ENCODE results near the gene WWC1.
"Not testable (repeated sequence)": the region's sequence is repeated elsewhere in the genome, so short reads cannot be mapped to it uniquely, and the experiment has no call there.

Gene WWC1

DNA sequence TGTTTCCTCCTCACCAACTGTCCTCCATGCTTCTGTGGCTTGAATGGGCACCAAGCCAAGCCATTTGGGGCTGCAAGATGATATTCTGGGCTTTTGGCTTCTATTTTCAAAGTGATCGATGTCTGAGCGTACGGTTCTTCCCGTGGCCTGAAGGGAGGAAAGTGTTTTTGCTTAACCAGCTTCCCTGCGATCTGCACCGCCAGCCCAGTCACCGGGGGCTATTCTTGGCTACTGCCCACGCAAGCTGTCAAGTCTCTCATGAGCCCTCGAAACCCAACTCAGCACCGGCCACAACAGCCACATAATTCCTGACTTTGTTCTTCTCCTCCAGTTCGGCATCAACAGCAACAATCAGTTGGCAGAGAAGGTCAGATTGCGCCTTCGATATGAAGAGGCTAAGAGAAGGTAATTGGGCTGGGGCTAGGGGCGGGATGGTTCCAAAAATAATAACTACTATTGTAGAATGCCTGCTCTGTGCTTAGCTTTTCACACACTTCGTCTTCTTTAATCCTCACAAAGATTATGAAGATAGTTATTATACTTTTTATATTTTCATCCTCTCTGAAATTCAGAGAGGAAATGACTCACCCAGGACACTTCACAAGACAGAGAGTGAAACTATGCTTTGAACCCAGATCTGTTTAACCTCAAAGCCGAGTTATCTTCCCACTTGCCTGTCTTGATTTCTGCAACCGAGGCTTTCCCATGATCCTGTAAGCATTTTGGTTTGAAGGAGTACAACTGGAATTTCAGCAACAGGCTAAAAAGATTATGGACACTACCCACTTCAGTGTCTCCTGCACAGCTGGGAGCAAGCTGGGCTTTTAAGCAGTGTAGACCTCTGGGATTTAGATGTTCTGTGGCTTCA is 118.4 kb downstream of the WWC1 start:
- peak; percentile 14 to 18 for DNase-seq (ENCODE audit: low read depth in 2 of 2)

DNA sequence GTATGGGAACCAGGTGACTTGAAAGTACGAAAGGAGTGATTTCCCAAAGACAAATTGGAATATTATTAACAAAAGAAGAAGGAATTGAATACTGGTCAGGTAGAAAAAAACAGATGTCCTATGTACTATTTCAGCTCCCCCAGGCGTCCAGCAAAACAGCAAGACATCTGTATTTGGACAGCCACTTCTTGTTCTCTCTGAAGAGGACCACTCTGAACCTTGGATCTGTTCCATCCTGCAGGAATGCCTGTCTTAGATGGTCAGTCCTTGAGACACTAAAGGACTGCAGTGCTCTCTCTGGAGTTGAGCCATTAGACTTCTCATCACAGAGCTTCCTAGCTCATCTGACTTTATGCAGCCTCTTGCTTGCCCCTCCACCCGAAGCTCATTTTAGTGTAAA is 120.4 kb downstream of the WWC1 start:
- no peak for DNase-seq (ENCODE audit: low read depth in 2 of 2)

DNA sequence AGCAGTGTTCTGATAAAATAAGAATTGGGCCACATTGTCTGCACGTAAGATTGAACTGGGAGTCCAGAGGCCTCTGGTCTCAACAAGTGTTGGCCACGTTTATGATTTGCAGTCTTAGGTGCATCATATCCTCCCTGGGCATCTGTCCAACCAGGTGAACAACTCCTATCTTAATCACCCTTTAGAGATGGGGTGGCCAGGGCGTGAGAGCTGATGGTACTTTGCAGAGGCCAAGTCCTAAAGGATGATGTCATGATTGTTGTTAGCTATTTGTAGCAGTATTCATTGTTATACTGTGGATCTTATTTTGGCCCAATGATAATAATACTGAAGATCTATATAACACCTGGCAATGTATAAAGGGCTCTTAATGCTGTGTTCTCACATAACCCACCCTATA is 121.6 kb downstream of the WWC1 start:
- DNase-seq (ENCODE audit: low read depth in 2 of 2): no peak

DNA sequence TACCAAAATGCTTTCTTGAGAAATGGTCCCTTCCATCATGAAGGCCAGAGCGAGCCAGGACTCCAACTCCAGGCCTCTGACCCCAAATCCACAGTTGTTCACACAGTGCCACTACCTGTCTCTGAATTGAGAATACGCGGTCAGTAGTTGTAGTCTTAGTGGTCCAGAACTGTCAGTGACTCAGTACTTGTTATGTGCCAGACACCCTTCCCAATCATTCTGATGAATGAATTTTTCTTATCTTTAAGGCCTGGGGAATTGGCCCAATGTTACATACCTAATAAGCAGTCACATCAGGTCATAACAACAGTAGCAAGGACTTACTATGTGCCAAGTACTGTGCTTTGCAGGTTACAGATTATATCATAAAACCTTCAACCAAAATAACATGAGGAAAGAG is 122.2 kb downstream of the WWC1 start:
- no peak for DNase-seq (ENCODE audit: low read depth in 2 of 2)

DNA sequence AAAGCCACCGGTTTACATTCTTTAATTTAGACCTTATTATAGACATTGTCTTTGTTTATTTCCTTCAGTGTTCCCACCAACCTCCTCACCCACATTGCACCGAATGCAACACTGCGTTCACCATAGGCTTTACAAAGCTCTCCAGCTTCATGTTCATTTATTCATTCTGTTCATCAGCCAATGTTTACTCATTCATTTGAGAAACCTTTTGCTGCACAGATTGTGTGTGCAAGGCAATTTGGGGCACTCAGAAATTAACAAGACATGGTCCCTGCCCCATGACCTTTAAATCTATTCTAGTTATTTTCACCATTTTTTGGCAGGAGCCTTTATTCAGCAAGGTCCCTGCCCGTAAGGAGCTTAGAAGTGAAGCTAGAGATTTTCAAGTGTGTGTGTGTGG is 124.0 kb downstream of the WWC1 start:
- DNase-seq (ENCODE audit: low read depth in 2 of 2): no peak

DNA sequence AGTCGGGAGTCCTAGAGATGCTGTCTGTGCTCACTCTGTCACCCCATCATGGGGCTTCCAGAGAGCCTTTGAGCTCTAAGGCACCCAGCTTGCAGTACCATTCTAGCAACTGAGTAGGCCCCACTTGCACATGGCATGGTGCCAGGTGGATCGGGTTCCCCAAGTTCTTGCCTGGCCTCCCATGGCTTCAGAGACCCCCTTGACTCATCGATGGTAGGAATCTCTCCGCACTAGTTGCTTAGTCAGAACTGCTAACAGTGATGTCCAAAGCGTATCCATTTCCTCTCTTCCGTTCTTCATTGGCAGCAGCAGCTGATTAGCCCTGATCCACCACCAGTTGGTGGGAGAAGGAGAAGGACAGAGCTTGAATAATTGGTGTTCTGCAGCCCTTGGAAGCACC is 124.5 kb downstream of the WWC1 start:
- DNase-seq (ENCODE audit: low read depth in 2 of 2): no peak

DNA sequence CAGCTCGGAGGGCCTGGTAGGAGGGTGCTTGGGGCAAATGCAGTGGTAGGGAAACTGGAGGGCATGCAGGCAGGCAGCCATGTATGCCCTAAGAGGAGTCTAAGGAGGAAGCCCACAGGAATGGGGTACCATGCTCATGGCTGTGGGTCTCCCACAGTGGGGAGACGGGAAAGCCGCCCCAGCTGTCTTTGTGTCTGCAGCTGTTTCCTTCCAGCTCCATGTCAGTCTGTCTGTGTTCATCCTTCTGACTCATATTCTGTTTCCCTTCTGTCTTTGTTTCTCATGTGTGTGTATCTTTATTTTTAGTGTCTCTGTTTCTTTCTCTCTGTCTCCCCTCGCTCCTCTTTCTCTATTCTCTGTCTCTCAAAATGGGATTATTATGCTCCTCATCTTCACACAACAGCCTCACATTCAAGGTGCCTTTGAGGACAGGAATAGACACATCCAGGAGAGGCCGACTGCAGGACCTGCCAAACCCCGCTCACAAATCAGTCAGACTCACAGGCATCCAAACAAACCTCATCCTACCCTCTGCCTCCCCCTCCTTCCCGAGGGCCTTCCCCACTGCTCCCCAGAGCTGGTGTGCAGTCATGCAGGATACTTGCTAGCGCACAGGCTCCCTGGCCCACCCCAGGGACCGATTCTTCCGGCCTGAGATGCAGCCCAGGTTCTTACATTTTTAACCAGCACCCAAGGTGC is 126.4 kb downstream of the WWC1 start:
- no peak for DNase-seq (ENCODE audit: low read depth in 2 of 2)

DNA sequence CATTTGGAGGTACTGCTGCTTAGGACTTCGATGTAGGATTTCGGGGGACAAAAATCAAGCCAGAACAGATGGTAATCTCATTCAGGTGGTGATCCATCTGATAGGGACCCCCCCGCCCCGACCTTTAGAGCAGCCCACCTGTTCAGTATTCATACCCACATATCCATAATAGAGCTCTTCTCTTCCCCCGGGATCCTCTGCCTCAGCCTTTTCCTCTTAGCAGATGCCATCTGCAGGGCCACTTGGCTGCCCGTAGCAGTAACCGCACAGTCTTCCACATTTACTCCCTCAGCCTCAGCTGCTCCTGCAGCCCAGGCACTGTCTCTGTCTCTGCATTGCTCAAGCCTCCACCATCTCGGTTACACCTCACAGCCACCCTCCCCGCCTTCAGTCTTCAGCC is 129.0 kb downstream of the WWC1 start:
- DNase-seq (ENCODE audit: low read depth in 2 of 2): no peak

DNA sequence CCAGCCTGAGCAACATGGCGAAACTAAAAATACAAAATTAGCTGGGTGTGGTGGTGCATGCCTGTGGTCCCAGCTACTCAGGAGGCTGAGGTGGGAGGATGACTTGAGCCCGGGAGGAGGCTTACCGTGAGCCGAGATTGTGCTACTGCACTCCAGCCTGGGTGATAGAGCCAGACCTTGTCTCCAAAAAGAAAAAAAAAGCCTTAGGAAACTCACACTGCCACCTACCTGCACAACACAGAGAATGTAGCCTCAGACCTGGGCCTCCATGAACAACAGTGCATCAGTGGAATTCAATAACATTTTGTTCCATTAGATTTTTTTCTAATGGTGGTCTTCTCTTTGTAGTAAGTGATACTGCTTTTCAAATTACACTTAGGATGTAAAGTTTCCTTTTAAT is 131.0 kb downstream of the WWC1 start:
- no peak for DNase-seq (ENCODE audit: low read depth in 2 of 2)

DNA sequence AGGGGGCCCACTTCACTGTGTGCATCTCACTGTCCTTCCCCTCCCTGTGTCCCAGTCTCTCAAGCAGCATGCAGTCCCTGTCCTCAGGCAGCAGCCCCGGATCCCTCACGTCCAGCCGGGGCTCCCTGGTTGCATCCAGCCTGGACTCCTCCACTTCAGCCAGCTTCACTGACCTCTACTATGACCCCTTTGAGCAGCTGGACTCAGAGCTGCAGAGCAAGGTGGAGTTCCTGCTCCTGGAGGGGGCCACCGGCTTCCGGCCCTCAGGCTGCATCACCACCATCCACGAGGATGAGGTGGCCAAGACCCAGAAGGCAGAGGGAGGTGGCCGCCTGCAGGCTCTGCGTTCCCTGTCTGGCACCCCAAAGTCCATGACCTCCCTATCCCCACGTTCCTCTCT is 132.0 kb downstream of the WWC1 start:
- DNase-seq (ENCODE audit: low read depth in 2 of 2): no peak

DNA sequence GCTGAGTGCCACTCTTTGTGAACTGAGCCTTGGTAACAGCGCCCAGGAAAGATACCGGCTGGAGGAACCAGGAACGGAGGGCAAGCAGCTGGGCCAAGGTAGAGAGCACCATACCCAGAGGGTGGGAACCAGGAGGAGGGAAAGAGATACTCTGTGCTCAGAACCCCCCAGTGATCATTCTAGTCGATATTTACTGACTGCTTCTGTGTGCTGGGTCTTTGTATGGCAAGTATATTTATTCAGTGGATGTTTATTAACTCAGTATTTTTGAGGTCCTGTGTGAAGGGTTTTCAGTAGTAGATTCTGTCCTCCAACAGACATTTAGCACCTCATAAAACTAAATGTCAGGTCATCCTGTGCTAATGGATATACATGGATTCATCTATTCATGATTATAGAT is 132.5 kb downstream of the WWC1 start:
- no peak for DNase-seq (ENCODE audit: low read depth in 2 of 2)

DNA sequence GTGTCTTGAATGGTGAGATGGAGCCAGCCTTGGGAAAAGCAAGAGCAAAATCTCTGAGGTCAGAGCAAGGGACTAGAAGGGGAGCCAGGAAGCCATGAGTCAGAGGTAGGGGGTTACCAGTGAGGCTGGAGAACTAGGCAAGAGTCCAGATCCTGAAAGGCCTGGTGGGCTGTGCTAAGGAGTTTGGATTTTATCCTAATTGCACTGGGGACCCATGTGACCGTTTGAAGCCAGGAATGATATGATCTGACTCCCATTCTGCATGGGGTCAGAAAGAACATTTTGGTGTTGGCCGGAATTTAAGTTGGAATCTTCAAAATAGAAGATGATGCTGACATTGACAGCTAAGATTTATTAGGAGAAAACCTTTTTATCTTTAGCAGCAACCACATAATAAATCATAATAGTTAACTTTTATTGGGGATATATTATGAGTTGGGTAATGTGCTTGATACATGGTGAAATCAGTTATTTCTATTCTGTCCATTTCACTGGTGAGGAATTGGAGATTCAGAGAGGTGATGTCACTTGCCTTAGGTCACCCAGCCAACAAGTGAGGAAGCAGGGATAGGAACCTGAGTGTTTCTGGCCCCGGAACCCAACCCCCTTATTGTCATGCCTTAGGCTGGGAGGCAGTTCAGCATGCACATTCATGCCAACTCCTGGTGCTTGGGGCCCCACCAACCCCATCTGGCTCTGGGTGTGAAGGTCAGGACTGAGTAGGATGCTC is 133.3 kb downstream of the WWC1 start:
- no peak for DNase-seq (ENCODE audit: low read depth in 2 of 2)

DNA sequence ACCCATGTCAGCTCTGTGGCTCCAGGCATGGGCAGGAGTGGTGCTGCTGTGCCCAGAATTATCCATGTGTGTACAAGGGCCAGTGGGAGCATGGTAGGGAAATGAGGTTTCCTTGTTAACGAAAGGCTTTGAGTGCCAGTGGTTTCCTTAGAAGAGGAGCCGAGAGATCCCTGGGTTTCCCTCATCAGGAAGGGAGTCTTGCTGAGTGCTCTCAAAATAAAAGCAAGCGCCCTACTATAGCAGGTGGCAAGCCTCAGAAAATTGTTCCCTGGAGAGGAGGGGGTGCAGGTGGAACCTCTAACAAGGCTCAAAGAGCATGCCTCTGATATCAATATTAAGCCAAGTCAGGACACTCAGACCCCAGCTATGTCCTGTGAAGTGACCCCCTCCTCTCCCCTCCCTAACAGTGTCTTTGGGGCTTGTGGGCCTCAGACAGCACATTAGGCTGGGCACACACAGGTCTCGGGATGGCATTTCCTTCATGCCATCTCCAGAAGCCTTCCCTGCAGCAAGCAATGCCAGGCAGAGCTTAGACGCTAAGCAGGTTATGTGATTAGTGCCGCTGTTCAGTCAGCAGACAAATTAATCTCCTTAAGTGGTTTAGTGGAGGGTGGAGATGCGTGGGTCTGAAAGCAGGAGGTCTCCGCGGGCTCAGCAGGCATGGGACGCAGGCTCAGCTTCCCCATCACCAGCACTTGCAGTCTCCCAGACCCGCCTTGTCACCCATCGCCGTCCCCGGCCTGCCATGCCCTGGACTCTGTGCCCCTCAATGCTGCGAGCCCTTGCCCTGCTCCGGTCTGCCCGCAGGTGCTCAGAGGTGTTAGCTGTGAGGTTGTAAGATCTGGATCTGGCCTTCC is 134.8 kb downstream of the WWC1 start:
- no peak for DNase-seq (ENCODE audit: low read depth in 2 of 2)

DNA sequence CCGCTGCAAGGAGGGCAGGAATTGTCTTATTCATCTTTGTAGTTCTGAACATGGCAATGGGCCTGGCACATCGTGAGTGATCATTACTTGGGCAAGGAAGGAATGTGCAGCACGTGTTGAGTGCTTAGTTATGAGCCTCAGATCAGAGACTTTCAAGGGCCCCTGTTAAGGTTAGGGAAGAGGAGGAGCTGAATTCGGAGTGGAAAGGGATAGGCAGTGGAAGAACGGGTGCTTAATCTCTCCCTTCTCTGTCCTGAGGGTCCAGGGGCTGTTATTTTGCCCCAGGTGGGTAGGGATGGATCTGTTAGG is 135.4 kb downstream of the WWC1 start:
- DNase-seq (ENCODE audit: low read depth in 2 of 2): no peak

DNA sequence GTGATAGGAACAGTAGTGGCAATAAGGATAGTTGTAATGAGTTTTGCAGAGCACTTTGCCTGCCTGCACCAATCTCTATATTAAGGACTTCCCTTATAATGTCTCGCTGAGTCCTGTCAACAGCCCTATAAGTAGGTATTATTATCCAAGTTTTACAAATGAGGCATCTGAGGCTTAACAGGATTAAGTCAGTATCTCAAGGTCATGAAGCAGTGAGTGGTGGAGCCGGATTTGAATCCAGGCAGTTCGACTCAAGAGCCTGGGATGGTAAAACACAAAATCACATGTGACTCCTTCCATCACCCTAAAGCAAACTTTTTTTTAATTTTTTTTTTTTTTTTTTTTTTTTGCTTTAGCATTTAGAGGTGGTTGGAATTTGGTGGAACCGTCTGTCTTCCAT is 135.8 kb downstream of the WWC1 start:
- no peak for DNase-seq (ENCODE audit: low read depth in 2 of 2)

DNA sequence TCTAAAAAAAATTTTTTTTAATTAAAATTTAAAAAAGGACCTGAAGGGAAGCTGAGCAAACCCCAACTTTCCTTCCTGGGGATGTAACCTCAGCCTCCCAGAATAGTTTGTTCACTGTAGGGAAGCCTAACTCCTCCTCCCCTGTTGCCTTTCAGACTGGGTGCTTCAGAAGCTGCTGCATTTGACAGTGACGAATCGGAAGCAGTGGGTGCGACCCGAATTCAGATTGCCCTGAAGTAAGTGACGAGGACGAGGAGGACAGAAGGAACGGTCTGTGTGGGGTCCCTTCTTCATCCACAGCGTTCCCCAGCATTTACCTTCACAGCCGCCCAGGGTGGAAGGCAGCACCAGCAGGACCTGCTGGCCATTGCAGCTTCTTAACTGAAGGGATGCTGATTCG is 137.1 kb downstream of the WWC1 start:
- no peak for DNase-seq (ENCODE audit: low read depth in 2 of 2)

DNA sequence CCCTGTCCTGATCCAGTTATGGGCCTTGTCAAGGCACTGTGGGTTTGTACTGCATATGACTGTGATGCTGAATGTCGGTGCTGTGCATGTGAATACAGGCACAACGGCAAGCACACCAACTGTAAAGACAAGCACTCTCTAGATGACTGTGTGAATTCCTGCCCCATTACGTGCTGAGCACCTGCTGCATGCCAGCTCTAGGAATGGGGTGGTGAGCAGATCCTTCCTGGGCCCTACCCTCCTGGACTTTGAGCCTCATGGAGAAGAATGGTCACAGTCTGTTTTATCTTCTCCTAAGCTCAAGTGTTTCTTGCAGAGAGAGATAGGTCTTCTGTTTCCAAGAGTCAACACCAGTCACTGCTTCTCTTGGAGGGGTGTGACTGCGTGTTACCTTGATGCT is 138.9 kb downstream of the WWC1 start:
- no peak for DNase-seq (ENCODE audit: low read depth in 2 of 2)

DNA sequence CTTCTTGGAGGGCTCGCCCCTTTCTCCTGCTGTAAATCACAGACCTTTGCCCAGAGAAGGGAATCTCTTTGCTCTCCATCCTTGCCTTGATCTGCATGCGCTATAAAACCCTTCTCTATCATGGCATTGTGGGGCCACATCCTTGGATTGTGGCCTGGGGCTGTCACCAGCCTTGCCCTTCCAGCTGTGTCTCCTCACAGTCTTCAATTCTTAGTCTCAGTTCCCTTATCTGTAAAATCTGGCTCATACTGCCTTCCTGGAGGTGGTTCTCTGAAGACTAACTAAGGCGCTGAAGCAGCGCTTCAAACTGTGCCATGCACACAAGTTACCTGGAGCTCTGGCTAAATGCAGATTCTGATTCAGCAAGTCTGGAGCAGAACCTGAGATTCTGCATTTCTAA is 141.5 kb downstream of the WWC1 start:
- DNase-seq (ENCODE audit: low read depth in 2 of 2): no peak

DNA sequence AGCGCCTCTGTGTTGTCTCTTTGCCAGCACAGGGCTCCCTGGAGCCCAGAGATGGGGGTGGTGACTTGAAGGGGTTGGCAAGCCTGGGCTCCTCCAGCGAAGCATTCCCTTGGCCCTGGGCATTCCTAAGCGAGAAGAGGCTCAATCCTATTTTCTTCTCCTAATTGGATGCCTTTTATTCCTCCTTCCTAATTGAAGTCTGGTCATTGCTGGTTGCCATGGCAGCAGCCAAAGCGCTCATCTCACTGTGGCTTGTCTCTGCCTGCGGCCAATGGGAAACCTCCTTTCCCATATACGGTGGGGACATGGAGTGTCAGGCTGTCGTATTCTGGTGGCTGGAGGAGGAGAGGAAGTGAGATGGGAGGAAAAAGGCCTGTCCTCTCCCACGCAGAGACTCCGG is 142.6 kb downstream of the WWC1 start:
- DNase-seq (ENCODE audit: low read depth in 2 of 2): no peak

DNA sequence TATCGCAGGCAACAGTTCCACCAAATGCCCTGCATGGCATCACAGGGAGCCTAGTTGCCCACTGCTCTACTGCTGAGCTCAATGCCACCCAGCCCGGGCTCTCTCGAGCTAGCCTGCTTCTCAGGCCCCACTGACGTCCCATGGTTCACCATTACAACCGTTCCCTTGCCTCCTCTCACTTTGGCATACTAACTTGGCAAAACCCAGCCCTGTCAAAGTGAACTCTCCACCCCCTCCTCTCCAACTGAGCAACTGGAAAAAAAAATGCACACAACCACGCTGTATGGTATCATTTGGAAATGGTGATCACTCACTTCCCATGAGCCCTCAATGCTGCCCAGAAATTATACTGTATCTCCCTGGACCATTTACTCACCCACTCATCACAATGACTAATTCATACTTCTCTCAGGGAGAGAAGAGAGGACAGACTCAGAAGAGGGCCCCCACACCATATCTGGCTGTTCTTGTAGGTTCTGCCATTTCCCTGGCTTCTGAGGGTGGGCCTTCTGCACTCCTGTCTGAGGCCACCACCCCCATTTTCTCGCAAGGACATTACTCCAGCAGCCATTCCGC is 143.4 kb downstream of the WWC1 start:
- no peak for DNase-seq (ENCODE audit: low read depth in 2 of 2)

DNA sequence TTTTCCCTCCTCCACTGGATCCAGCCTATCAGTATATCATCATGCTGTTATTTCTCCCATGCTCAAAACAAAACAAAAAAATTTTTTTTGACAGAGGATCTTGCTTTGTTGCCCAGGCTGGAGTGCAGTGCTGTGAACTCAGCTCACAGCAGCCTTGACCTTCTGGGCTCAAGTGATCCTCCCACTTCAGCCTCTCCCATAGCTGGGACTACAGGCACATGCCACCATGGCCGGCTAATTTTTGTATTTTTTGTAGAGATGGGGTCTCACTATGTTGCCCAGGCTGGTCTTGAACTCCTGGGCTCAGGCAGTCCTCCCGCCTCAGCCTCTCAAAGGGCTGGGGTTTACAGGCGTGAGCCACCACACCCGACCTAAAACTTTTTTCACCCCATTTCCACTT is 143.9 kb downstream of the WWC1 start:
- DNase-seq (ENCODE audit: low read depth in 2 of 2): not testable (repeated sequence)

DNA sequence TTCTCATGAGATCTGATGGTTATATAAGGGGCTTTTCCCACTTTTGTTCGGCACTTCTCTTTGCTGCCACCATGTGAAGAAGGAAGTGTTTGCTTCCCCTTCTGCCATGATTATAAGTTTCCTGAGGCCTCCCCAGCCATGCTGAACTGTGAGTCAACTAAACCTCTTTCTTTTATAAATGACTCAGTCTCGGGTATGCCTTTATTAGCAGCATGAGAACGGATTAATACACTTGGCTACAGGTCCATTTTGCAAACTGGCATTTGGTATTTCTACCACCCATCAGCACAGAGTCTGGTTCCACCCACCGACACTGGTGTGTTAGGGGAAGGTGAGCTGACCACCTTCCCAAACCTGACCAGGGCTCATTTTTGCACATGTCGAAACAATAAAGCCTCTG is 146.9 kb downstream of the WWC1 start:
- DNase-seq (ENCODE audit: low read depth in 2 of 2): no peak

All from activated CD4-positive, alpha-beta T cell treated with anti-CD3 and anti-CD28 coated beads for 24 hours (primary cell).